ENCODE results near the gene PRDM16. TPM values are rescaled to one million over a fixed set of nuclear protein-coding genes. Genes with fewer than 3 reads are reported as not detected.

The PRDM16 gene
- total and polyA plus RNA-seq, 2 of the 13 experiments (the other 11 are each of a cell fraction or from before 2014, with no cell fraction given): 0.15 to 0.81 TPM

DNA sequence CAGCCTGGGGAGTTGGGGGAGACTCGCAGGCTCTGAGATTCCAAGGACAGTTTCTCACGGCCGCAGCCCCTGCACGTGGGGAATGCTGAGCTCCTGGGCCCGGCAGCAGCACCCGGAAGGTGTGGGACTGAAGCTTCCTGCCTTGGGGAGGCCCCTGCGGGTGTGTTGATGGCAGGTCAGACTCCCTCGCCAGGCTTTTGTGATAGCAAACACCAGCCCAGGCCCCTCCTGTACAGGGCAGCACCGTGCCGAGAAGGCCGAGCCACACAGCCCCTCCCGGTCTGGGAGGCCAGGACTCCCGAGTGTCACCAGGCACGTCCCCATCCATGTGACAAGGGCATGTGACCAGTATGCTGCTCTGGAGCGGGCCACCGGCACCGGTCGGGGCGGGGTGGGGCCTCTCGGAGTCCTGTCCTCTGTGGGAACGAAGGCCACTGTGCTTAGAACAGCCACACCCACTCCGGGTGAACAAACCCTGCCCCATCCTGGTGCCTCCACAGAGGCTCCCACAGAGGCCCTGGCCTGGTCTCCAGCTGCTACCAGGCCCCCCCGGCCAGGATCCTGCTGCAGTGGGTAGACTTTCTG is 354.3 kb downstream of the PRDM16 start (continued):
- TF ChIP-seq HNRNPL (IDR thresholded peaks at IDR 0.05; ENCODE audit: low read depth, low read length): peak; percentile 93
- peak; percentile 87 for TF ChIP-seq YEATS2 (CRISPR knock-in tag; IDR thresholded peaks at IDR 0.05; ENCODE audit: borderline replicate concordance)
- peak; percentile 59; the same call in 1 of the 2 replicates for TF ChIP-seq KDM2A (CRISPR knock-in tag; IDR thresholded peaks at IDR 0.05; ENCODE audit: borderline replicate concordance, low read depth)
- TF ChIP-seq, protein P1, sequence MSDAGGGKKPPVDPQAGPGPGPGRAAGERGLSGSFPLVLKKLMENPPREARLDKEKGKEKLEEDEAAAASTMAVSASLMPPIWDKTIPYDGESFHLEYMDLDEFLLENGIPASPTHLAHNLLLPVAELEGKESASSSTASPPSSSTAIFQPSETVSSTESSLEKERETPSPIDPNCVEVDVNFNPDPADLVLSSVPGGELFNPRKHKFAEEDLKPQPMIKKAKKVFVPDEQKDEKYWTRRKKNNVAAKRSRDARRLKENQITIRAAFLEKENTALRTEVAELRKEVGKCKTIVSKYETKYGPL (CRISPR knock-in tag; IDR thresholded peaks at IDR 0.05): no peak
- TF ChIP-seq, protein P2, sequence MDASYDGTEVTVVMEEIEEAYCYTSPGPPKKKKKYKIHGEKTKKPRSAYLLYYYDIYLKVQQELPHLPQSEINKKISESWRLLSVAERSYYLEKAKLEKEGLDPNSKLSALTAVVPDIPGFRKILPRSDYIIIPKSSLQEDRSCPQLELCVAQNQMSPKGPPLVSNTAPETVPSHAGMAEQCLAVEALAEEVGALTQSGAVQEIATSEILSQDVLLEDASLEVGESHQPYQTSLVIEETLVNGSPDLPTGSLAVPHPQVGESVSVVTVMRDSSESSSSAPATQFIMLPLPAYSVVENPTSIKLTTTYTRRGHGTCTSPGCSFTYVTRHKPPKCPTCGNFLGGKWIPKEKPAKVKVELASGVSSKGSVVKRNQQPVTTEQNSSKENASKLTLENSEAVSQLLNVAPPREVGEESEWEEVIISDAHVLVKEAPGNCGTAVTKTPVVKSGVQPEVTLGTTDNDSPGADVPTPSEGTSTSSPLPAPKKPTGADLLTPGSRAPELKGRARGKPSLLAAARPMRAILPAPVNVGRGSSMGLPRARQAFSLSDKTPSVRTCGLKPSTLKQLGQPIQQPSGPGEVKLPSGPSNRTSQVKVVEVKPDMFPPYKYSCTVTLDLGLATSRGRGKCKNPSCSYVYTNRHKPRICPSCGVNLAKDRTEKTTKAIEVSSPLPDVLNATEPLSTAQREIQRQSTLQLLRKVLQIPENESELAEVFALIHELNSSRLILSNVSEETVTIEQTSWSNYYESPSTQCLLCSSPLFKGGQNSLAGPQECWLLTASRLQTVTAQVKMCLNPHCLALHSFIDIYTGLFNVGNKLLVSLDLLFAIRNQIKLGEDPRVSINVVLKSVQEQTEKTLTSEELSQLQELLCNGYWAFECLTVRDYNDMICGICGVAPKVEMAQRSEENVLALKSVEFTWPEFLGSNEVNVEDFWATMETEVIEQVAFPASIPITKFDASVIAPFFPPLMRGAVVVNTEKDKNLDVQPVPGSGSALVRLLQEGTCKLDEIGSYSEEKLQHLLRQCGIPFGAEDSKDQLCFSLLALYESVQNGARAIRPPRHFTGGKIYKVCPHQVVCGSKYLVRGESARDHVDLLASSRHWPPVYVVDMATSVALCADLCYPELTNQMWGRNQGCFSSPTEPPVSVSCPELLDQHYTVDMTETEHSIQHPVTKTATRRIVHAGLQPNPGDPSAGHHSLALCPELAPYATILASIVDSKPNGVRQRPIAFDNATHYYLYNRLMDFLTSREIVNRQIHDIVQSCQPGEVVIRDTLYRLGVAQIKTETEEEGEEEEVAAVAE (CRISPR knock-in tag; IDR thresholded peaks at IDR 0.05; ENCODE audit: borderline replicate concordance): 0 out of 2 replicates have a peak, but pooled peaks have one; percentile 42
- TF ChIP-seq ETV6 (CRISPR knock-in tag; conservative IDR thresholded peaks at IDR 0.05): no peak
- TF ChIP-seq, protein P3, sequence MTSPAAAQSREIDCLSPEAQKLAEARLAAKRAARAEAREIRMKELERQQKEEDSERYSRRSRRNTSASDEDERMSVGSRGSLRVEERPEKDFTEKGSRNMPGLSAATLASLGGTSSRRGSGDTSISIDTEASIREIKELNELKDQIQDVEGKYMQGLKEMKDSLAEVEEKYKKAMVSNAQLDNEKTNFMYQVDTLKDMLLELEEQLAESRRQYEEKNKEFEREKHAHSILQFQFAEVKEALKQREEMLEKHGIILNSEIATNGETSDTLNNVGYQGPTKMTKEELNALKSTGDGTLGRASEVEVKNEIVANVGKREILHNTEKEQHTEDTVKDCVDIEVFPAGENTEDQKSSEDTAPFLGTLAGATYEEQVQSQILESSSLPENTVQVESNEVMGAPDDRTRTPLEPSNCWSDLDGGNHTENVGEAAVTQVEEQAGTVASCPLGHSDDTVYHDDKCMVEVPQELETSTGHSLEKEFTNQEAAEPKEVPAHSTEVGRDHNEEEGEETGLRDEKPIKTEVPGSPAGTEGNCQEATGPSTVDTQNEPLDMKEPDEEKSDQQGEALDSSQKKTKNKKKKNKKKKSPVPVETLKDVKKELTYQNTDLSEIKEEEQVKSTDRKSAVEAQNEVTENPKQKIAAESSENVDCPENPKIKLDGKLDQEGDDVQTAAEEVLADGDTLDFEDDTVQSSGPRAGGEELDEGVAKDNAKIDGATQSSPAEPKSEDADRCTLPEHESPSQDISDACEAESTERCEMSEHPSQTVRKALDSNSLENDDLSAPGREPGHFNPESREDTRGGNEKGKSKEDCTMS (CRISPR knock-in tag; conservative IDR thresholded peaks at IDR 0.05): no peak
- TF ChIP-seq SMAD9 (CRISPR knock-in tag; IDR thresholded peaks at IDR 0.05): no peak
- TF ChIP-seq, protein P4, sequence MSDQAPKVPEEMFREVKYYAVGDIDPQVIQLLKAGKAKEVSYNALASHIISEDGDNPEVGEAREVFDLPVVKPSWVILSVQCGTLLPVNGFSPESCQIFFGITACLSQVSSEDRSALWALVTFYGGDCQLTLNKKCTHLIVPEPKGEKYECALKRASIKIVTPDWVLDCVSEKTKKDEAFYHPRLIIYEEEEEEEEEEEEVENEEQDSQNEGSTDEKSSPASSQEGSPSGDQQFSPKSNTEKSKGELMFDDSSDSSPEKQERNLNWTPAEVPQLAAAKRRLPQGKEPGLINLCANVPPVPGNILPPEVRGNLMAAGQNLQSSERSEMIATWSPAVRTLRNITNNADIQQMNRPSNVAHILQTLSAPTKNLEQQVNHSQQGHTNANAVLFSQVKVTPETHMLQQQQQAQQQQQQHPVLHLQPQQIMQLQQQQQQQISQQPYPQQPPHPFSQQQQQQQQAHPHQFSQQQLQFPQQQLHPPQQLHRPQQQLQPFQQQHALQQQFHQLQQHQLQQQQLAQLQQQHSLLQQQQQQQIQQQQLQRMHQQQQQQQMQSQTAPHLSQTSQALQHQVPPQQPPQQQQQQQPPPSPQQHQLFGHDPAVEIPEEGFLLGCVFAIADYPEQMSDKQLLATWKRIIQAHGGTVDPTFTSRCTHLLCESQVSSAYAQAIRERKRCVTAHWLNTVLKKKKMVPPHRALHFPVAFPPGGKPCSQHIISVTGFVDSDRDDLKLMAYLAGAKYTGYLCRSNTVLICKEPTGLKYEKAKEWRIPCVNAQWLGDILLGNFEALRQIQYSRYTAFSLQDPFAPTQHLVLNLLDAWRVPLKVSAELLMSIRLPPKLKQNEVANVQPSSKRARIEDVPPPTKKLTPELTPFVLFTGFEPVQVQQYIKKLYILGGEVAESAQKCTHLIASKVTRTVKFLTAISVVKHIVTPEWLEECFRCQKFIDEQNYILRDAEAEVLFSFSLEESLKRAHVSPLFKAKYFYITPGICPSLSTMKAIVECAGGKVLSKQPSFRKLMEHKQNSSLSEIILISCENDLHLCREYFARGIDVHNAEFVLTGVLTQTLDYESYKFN (CRISPR knock-in tag; conservative IDR thresholded peaks at IDR 0.05): peak; percentile 89
- peak; percentile 28; the same call in 1 of the 2 replicates for TF ChIP-seq ZBTB7A (CRISPR knock-in tag; IDR thresholded peaks at IDR 0.05)
- TF ChIP-seq, protein P5, sequence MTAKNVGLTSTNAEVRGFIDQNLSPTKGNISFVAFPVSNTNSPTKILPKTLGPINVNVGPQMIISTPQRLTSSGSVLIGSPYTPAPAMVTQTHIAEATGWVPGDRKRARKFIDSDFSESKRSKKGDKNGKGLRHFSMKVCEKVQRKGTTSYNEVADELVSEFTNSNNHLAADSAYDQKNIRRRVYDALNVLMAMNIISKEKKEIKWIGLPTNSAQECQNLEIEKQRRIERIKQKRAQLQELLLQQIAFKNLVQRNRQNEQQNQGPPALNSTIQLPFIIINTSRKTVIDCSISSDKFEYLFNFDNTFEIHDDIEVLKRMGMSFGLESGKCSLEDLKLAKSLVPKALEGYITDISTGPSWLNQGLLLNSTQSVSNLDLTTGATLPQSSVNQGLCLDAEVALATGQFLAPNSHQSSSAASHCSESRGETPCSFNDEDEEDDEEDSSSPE (CRISPR knock-in tag; IDR thresholded peaks at IDR 0.05): peak; percentile 85
- peak; percentile 77; the same call in 1 of the 2 replicates for TF ChIP-seq ZBTB42 (CRISPR knock-in tag; IDR thresholded peaks at IDR 0.05)
- TF ChIP-seq, protein P6, sequence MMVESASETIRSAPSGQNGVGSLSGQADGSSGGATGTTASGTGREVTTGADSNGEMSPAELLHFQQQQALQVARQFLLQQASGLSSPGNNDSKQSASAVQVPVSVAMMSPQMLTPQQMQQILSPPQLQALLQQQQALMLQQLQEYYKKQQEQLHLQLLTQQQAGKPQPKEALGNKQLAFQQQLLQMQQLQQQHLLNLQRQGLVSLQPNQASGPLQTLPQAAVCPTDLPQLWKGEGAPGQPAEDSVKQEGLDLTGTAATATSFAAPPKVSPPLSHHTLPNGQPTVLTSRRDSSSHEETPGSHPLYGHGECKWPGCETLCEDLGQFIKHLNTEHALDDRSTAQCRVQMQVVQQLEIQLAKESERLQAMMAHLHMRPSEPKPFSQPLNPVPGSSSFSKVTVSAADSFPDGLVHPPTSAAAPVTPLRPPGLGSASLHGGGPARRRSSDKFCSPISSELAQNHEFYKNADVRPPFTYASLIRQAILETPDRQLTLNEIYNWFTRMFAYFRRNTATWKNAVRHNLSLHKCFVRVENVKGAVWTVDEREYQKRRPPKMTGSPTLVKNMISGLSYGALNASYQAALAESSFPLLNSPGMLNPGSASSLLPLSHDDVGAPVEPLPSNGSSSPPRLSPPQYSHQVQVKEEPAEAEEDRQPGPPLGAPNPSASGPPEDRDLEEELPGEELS (CRISPR knock-in tag; IDR thresholded peaks at IDR 0.05): peak; percentile 66
